C4-2B (cell line): Measurements from ENCODE around the gene MIAT.

Experiments used
- CTCF ChIP-seq: fragments of 450-650 bp; conservative IDR thresholded peaks from 2 replicates; pipeline ENCODE4 v1.5.1; 2017; ENCODE audit warnings: mild to moderate bottlenecking
- ZFX ChIP-seq: fragments of 450-650 bp; IDR thresholded peaks from 2 replicates; pipeline ENCODE4 v1.6.1; 2017

GRCh38 chr22:26718488-26718887, 61.1 kb downstream of the MIAT start:
- TF ChIP-seq CTCF (no peak), ZFX (no peak)
